Activated CD8-positive, alpha-beta memory T cell treated with anti-CD3 and anti-CD28 coated beads for 4 hours (primary cell): Measurements from ENCODE around the gene OR1K1.
"Not testable (repeated sequence)": the region's sequence is repeated elsewhere in the genome, so short reads cannot be mapped to it uniquely, and the experiment has no call there.

Experiments used
- DNase-seq, 2 donors: peaks; one replicate each; pipeline ENCODE4 v3.0.0-alpha.2; 2020; ENCODE audit warnings: low read depth in 2 of 2

Gene OR1K1

GRCh38 chr9:122812736-122813135 lies 12.8 kb downstream of the OR1K1 start:
- DNase-seq = no peak

GRCh38 chr9:122814545-122814944 lies 14.6 kb downstream of the OR1K1 start:
- DNase-seq = no peak

GRCh38 chr9:122815544-122815943 lies 15.6 kb downstream of the OR1K1 start:
- no peak for DNase-seq

GRCh38 chr9:122816163-122816867 lies 16.4 kb downstream of the OR1K1 start:
- DNase-seq = no peak

- no peak for DNase-seq
Observed at GRCh38 chr9:122819326-122819725, 19.4 kb downstream of the OR1K1 start.

- no peak for DNase-seq
Observed at GRCh38 chr9:122819791-122820489, 20.0 kb downstream of the OR1K1 start.

GRCh38 chr9:122820490-122820845 lies 20.5 kb downstream of the OR1K1 start:
- no peak for DNase-seq

GRCh38 chr9:122821278-122821943 lies 21.5 kb downstream of the OR1K1 start:
- DNase-seq = no peak

GRCh38 chr9:122822056-122822455 lies 22.1 kb downstream of the OR1K1 start:
- no peak for DNase-seq

- no peak for DNase-seq
Observed at GRCh38 chr9:122822938-122823337, 23.0 kb downstream of the OR1K1 start.

- DNase-seq = no peak
Observed at GRCh38 chr9:122827761-122828093, 27.8 kb downstream of the OR1K1 start.

- not testable (repeated sequence) for DNase-seq
Observed at GRCh38 chr9:122828965-122829284, 29.0 kb downstream of the OR1K1 start.

- no peak for DNase-seq
Observed at GRCh38 chr9:122832194-122832593, 32.3 kb downstream of the OR1K1 start.

- DNase-seq = no peak
Observed at GRCh38 chr9:122835313-122835731, 35.4 kb downstream of the OR1K1 start.

GRCh38 chr9:122837266-122837850 lies 37.4 kb downstream of the OR1K1 start:
- no peak for DNase-seq

GRCh38 chr9:122838441-122838840 lies 38.5 kb downstream of the OR1K1 start:
- DNase-seq = not testable (repeated sequence)

- no peak for DNase-seq
Observed at GRCh38 chr9:122841501-122841900, 41.6 kb downstream of the OR1K1 start.

GRCh38 chr9:122844137-122844536 lies 44.2 kb downstream of the OR1K1 start:
- DNase-seq = no peak

GRCh38 chr9:122845116-122845515 lies 45.2 kb downstream of the OR1K1 start:
- DNase-seq = no peak

- DNase-seq = no peak
Observed at GRCh38 chr9:122846371-122846940, 46.5 kb downstream of the OR1K1 start.

GRCh38 chr9:122848256-122848943 lies 48.5 kb downstream of the OR1K1 start:
- DNase-seq = no peak
